GM23248 (cell line): ENCODE data around the gene ERGIC1. TPM values are rescaled to one million over a fixed set of nuclear protein-coding genes. Genes with fewer than 3 reads are reported as not detected.

Experiments used
- DNase-seq: peaks from one replicate; pipeline ENCODE4 v3.0.0-alpha.2; 2015
- H2AFZ ChIP-seq: fragments of 200-600 bp; sonication (generic); 2 replicates; pipeline ENCODE4 v1.6.1; 2016; ENCODE audit warnings: antibody characterized with exemption
- H3F3A ChIP-seq: fragments of 200-600 bp; sonication (generic); 2 replicates; pipeline ENCODE4 v1.6.1; 2016; ENCODE audit warnings: mild to moderate bottlenecking, antibody characterized with exemption, mixed run types; ENCODE audit not compliant: insufficient read depth
- H3K27ac ChIP-seq: fragments of 200-600 bp; sonication (generic); 2 replicates; pipeline ENCODE4 v1.5.1; 2016; ENCODE audit warnings: mild to moderate bottlenecking
- H3K27me3 ChIP-seq: fragments of 200-600 bp; sonication (generic); replicated peaks from 2 replicates; pipeline ENCODE4 v1.6.1; 2016; ENCODE audit warnings: mild to moderate bottlenecking; ENCODE audit not compliant: insufficient read depth
- H3K36me3 ChIP-seq: fragments of 200-600 bp; sonication (generic); 2 replicates; pipeline ENCODE4 v1.6.1; 2016; ENCODE audit warnings: low read depth, mild to moderate bottlenecking
- H3K4me1 ChIP-seq: fragments of 200-600 bp; sonication (generic); 2 replicates; pipeline ENCODE4 v1.6.1; 2016; ENCODE audit warnings: mild to moderate bottlenecking; ENCODE audit not compliant: insufficient read depth
- H3K4me2 ChIP-seq: fragments of 200-600 bp; sonication (generic); one replicate; pipeline ENCODE4 v1.6.1; 2016; ENCODE audit warnings: mild to moderate bottlenecking; ENCODE audit not compliant: unreplicated experiment
- H3K4me3 ChIP-seq: fragments of 200-600 bp; sonication (generic); 2 replicates; pipeline ENCODE4 v1.5.1; 2016; ENCODE audit warnings: mild to moderate bottlenecking
- H3K79me2 ChIP-seq: fragments of 200-600 bp; sonication (generic); 2 replicates; pipeline ENCODE4 v1.6.1; 2016; ENCODE audit warnings: mild to moderate bottlenecking; ENCODE audit not compliant: insufficient read depth
- H3K9ac ChIP-seq: fragments of 200-600 bp; sonication (generic); 2 replicates; pipeline ENCODE4 v1.6.1; 2016; ENCODE audit warnings: mild to moderate bottlenecking
- H3K9me2 ChIP-seq: fragments of 200-600 bp; sonication (generic); 2 replicates; pipeline ENCODE4 v1.6.1; 2016; ENCODE audit warnings: mixed run types, mild to moderate bottlenecking, moderate library complexity; ENCODE audit not compliant: insufficient read depth
- H3K9me3 ChIP-seq: fragments of 200-600 bp; sonication (generic); one replicate; pipeline ENCODE4 v1.6.1; 2017; ENCODE audit warnings: low read depth
- H4K20me1 ChIP-seq: fragments of 200-600 bp; sonication (generic); 2 replicates; pipeline ENCODE4 v1.6.0; 2016; ENCODE audit not compliant: insufficient read depth
- EZH2 ChIP-seq: fragments of 200-600 bp; sonication (generic); IDR thresholded peaks from 2 replicates; pipeline ENCODE4 v1.6.1; 2018; ENCODE audit warnings: antibody characterized with exemption, mild to moderate bottlenecking; ENCODE audit not compliant: insufficient read depth, poor library complexity, severe bottlenecking
- EZH2phosphoT487 ChIP-seq: fragments of 200-600 bp; sonication (generic); IDR thresholded peaks from 2 replicates; pipeline ENCODE4 v1.6.1; 2018; ENCODE audit warnings: antibody characterized with exemption, moderate library complexity, mild to moderate bottlenecking, low read depth; ENCODE audit not compliant: insufficient read depth
- WGBS, 2 experiments: methylation state at CpG; one replicate each; pipeline ENCODE4 v1.1.6; 2015 to 2017; ENCODE audit warnings: low lambda C conversion rate in 2 of 2, low coverage in 1 of 2; ENCODE audit errors: missing lambda C conversion rate in 2 of 2; 5-methylcytosine and 5-hydroxymethylcytosine counted together
- in situ Hi-C: fragments of 300-500 bp; cut with MboI; formaldehyde crosslinking; loops from 2 replicates; pipeline ENCODE4 v1.15.0; 2020
- polyA plus RNA-seq: library from polyadenylated mRNA; unstranded; fragments of >200 nt; fragmentation: Nextera tagmentation; extraction: Ambion mirVana; gene quantifications from 2 replicates; pipeline ENCODE4 v1.2.1, GENCODE V29; 2016
- total RNA-seq: library from RNA; depleted of rRNA; stranded (reverse); fragments of >200 nt; shearing (Covaris generic); gene quantifications from 2 replicates; pipeline ENCODE4 v1.2.3, GENCODE V29; 2014

ERGIC1 gene
- total and polyA plus RNA-seq, 2 experiments from 2014 or later = 66.4 to 235 TPM

DNA sequence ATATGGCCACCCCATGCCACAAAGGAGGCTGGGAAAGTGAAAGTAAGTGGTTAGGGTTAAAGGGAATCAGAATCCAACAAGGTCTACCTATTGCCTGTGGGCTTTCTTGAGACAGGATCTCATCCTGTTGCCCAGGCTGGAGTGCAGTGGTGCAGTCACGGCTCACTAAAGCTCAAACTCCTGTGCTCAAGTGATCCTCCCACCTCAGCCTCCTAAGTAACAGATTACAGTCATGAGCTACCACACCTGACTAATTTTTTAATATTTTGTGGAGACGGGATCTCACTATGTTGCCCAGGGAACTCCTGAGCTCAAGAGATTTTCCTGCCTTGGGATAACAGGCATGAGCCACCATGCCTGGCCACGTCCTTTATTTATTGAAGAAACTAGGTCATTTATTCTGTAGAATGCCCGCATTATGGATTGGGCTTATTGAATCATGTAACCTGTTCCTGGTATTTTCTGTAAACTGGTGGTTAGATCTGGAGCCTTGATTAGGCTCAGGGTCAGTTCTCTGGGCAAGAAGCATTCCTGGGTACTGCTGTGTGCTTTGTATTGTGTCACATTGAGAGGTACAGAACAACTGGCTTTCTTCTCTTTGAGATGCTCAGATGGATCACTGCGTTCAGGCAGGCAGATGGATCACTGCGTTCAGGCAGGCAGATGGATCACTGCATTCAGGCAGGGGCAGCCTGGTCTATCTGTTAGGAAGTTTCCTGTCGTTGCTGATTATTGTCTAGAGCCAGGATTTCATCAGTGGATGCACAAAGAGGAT is 41.6 kb downstream of the ERGIC1 start:
- no peak for DNase-seq
- no peaks in the 10 kb centered on the region for H3K36me3 ChIP-seq
- no peak overlapping the region for H3K9ac ChIP-seq
- H3K9me3 ChIP-seq = no peaks in the 10 kb centered on the region
- no peak overlapping the region for H2AFZ ChIP-seq
- H3K4me3 ChIP-seq = no peak overlapping the region
- no peaks in the 10 kb centered on the region for H3K27me3 ChIP-seq
- H3K9me2 ChIP-seq = no peaks in the 10 kb centered on the region
- in situ Hi-C loops = no loop called here
- no peaks in the 10 kb centered on the region for H4K20me1 ChIP-seq
- H3F3A ChIP-seq = peaks cover 43% of the 10 kb centered on the region
- no peak overlapping the region for H3K27ac ChIP-seq
- no peak for TF ChIP-seq EZH2
- no peak for TF ChIP-seq EZH2phosphoT487
- H3K79me2 ChIP-seq = peaks cover 93% of the 10 kb centered on the region
- H3K4me1 ChIP-seq = peaks cover 52% of the 10 kb centered on the region
- H3K4me2 ChIP-seq = no peak overlapping the region
- WGBS, 2 experiments = 81 to 85% methylated on average over 7 of the region's 7 CpGs

DNA sequence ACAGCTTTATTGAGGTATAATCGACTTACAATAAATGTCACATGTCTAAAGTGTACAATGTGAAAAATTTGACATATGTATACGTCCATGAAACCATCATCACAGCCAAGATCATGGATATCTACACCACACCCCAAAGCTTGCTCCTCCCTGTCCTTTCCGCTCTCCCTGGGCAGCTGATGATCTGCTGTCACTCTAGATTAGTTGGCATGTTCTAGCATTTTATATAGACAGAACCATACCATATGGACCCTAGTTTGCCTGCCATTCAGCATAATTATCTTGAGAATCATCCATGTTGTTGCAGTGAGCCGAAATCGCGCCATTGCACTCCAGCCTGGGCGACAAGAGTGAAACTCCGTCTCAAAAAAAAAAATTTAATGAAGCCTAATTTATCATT is 42.5 kb downstream of the ERGIC1 start:
- no peak for TF ChIP-seq EZH2phosphoT487
- no peak for TF ChIP-seq EZH2
- Histone ChIP-seq H3K79me2 (peaks cover 93% of the 10 kb centered on the region), H3K27me3 (no peaks in the 10 kb centered on the region), H3K9me3 (no peaks in the 10 kb centered on the region), H3K9me2 (no peaks in the 10 kb centered on the region), H3K4me2 (no peak overlapping the region), H2AFZ (no peak overlapping the region), H3K4me1 (peaks cover 43% of the 10 kb centered on the region), H3K4me3 (no peak overlapping the region), H3K27ac (no peak overlapping the region), H3K9ac (no peak overlapping the region), H4K20me1 (no peaks in the 10 kb centered on the region), H3F3A (peaks cover 35% of the 10 kb centered on the region), H3K36me3 (no peaks in the 10 kb centered on the region)
- no peak for DNase-seq
- in situ Hi-C loops = no loop called here
- WGBS, 2 experiments = 92 to 96% methylated on average over 8 of the region's 8 CpGs

DNA sequence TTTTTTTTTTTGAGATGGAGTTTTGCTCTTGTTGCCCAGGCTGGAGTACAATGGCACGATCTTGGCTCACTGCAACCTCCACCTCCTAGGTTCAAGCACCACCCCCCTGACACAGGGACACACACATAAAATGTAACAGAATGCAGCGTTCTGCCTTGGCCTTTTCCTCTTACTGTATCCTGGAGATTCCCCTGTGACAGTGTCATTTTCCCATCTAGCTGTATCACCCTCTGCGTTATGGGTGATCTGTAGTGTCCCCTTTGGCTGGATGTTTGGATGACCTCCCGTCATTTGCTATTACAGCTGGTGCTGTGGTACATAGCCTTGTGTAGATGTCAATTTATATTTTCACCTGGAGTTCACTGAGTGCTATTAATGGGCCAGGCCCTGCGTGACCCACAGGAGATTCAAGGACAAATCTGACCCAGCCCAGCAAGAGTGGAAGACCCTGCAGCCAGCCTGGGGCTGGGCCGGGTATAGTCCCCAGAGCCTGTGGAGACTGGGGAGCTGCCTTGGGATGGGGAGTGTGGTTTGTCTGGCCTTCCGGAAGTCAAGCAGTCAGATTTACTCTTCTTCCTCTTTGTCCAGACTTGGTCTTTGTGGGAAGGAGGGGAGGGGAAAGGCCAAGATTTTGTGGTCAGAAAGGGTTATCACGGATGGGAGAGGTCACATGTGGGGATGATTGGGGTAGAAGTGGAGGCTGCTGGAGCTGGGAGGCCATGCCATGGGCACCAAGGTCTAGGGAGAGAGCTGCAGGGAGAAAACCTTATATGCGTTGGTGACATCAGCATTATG is 43.6 kb downstream of the ERGIC1 start:
- no peak for DNase-seq
- peak overlapping the region; percentile 82; the same call in 1 of the 2 replicates for H3K9ac ChIP-seq
- H3K4me3 ChIP-seq = no peak overlapping the region
- H3K27me3 ChIP-seq = no peaks in the 10 kb centered on the region
- 95 to 97% methylated on average over 9 of the region's 9 CpGs for WGBS, 2 experiments
- H3K27ac ChIP-seq = peak overlapping the region; percentile 95
- no peak overlapping the region for H3K4me2 ChIP-seq
- no peaks in the 10 kb centered on the region for H3K36me3 ChIP-seq
- no peaks in the 10 kb centered on the region for H4K20me1 ChIP-seq
- H3K9me3 ChIP-seq = no peaks in the 10 kb centered on the region
- peaks cover 32% of the 10 kb centered on the region for H3F3A ChIP-seq
- no peak overlapping the region for H2AFZ ChIP-seq
- peaks cover 93% of the 10 kb centered on the region for H3K79me2 ChIP-seq
- H3K4me1 ChIP-seq = peaks cover 32% of the 10 kb centered on the region
- in situ Hi-C loops = no loop called here
- H3K9me2 ChIP-seq = no peaks in the 10 kb centered on the region
- TF ChIP-seq EZH2 = no peak
- TF ChIP-seq EZH2phosphoT487 = no peak

DNA sequence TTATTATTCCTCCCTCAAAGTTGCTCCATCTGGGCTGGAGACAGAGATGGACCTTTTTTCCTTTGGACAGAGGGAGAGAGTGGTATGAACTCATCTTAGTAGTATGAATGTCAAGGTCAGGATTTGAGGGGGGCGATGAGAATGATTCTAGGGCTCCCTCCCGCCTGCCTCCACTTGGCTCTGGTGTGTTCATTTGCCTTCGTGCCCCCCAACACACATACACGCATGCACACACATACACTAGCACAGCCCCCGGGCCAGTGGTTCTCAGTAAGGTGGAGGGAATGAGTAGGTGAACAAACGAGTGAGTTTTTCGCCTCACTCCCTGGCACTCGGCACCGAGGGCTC is 44.5 kb downstream of the ERGIC1 start:
- 72 to 74% methylated on average over 9 of the region's 9 CpGs for WGBS, 2 experiments
- Histone ChIP-seq H3F3A (peaks cover 35% of the 10 kb centered on the region), H3K4me3 (peak overlapping the region; percentile 61), H3K9ac (peak overlapping the region; percentile 82), H3K36me3 (no peaks in the 10 kb centered on the region), H2AFZ (peak overlapping the region; percentile 72), H3K4me1 (peaks cover 24% of the 10 kb centered on the region), H3K27me3 (no peaks in the 10 kb centered on the region), H3K9me2 (no peaks in the 10 kb centered on the region), H3K9me3 (no peaks in the 10 kb centered on the region), H3K79me2 (peaks cover 92% of the 10 kb centered on the region), H4K20me1 (no peaks in the 10 kb centered on the region), H3K4me2 (peak overlapping the region; percentile 77), H3K27ac (peak overlapping the region; percentile 95)
- no peak for DNase-seq
- TF ChIP-seq EZH2 (no peak), EZH2phosphoT487 (no peak)
- in situ Hi-C loops = no loop called here
